Mucosa of stomach (tissue), 1 donor: Measurements from ENCODE around the gene UBTD2.

Source experiments
- H3K27me3 ChIP-seq: one replicate; pipeline ENCODE4 v1.7.0; 2013; ENCODE audit warnings: mild to moderate bottlenecking, low read length; ENCODE audit not compliant: control insufficient read depth, insufficient read depth
- H3K36me3 ChIP-seq: one replicate; pipeline ENCODE4 v1.7.0; 2013; ENCODE audit warnings: low read length; ENCODE audit not compliant: control insufficient read depth, insufficient read depth
- H3K4me1 ChIP-seq: one replicate; pipeline ENCODE4 v1.7.0; 2013; ENCODE audit warnings: mild to moderate bottlenecking, low read length; ENCODE audit not compliant: control insufficient read depth, insufficient read depth
- H3K4me3 ChIP-seq: one replicate; pipeline ENCODE4 v1.7.0; 2013; ENCODE audit warnings: low read length
- H3K9ac ChIP-seq: one replicate; pipeline ENCODE4 v1.7.0; 2013; ENCODE audit warnings: mild to moderate bottlenecking, low read length, moderate library complexity
- H3K9me3 ChIP-seq: one replicate; pipeline ENCODE4 v1.7.0; 2013; ENCODE audit warnings: mild to moderate bottlenecking, low read length, moderate library complexity; ENCODE audit not compliant: control insufficient read depth
- donor health status: Pancreatic carcinoma.

Gene UBTD2

GRCh38 chr5:172266676-172267092, 16.9 kb downstream of the UBTD2 start:
- Histone ChIP-seq H3K9ac (no peak overlapping the region), H3K9me3 (no peaks in the 10 kb centered on the region), H3K36me3 (no peaks in the 10 kb centered on the region), H3K4me3 (no peak overlapping the region), H3K27me3 (no peaks in the 10 kb centered on the region), H3K4me1 (no peaks in the 10 kb centered on the region)

DNA sequence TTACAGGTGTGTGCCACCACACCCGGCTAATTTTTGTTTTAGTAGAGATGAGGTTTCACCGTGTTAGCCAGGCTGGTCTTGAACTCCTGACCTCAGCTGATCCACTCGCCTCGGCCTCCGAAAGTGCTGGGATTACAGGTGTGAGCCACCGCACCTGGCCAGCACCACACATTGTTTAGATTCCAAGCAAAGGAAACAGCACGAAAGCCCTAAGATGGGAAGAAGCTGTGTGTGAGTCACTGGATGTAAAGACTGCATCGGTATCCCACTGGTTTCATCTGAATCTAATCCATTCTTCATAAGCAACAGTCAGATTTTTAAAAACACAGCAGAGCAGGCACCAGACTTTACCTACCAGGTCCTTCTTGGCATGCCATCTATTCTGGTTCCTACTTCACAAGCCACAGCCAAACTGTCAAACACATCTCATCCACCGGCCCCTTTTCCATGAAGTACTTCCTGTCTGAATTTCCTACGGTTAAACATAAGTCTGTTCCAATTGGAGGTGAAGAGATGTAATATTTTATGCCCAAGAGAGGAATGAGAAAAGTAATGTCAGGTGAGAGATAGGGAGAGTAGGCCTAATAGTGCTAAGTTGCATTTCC, 17.4 kb downstream of the UBTD2 start:
- H3K4me1 ChIP-seq: no peaks in the 10 kb centered on the region
- H3K27me3 ChIP-seq: no peaks in the 10 kb centered on the region
- no peak overlapping the region for H3K4me3 ChIP-seq
- H3K9ac ChIP-seq: no peak overlapping the region
- H3K9me3 ChIP-seq: no peaks in the 10 kb centered on the region
- no peaks in the 10 kb centered on the region for H3K36me3 ChIP-seq

DNA sequence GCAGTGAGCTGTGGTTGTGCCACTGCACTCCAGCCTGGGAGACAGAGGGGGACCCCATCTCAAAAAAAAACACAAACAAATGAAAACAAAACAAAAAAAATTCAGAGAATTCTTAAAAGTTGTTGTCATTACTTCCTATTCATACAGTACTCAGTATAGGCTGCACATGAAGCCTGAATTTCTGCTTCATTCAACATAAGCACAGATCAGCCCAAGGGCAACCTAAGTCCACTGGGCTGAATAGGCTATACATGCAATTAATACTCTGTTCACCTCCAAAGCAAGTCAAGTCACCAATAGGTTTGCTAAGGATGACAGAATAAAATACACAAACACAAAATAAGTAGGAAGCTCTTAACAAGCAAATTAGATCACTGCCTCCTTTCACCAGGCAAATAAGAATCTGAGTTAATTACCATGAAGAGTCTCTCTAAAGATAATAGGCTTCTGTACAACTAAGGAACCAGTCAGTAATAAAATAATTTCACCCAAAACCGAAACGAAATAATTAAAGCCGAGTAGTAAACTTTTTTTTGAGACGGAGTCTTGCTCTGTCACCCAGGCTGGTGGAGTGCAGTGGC, 18.7 kb downstream of the UBTD2 start:
- no peaks in the 10 kb centered on the region for H3K4me1 ChIP-seq
- H3K36me3 ChIP-seq: no peaks in the 10 kb centered on the region
- no peak overlapping the region for H3K4me3 ChIP-seq
- H3K27me3 ChIP-seq: no peaks in the 10 kb centered on the region
- no peaks in the 10 kb centered on the region for H3K9me3 ChIP-seq
- no peak overlapping the region for H3K9ac ChIP-seq

GRCh38 chr5:172255444-172255843, 28.1 kb downstream of the UBTD2 start:
- Histone ChIP-seq H3K27me3 (no peaks in the 10 kb centered on the region), H3K9me3 (no peaks in the 10 kb centered on the region), H3K4me3 (no peak overlapping the region), H3K9ac (no peak overlapping the region), H3K4me1 (no peaks in the 10 kb centered on the region), H3K36me3 (no peaks in the 10 kb centered on the region)

DNA sequence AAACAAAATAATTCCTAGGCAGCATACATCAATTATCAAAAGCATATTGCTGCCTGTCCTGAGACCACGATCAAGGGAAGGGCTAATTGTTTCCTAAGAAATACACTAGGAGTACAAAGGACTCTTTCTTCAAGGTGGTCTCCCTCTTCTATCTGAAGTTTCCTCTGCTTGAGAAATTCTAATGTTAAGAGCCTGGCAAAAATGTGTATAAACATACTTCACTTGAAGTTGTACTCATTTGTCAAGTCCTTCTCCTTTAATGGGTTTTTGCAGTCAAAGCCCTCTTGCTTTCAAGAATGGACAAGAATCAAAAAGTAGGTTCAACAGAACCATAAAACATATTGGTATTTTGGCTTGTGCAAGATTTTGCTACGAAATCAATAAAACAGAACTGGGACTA, 31.1 kb downstream of the UBTD2 start:
- H3K27me3 ChIP-seq: no peaks in the 10 kb centered on the region
- H3K9ac ChIP-seq: no peak overlapping the region
- no peaks in the 10 kb centered on the region for H3K36me3 ChIP-seq
- no peaks in the 10 kb centered on the region for H3K4me1 ChIP-seq
- no peaks in the 10 kb centered on the region for H3K9me3 ChIP-seq
- no peak overlapping the region for H3K4me3 ChIP-seq

DNA sequence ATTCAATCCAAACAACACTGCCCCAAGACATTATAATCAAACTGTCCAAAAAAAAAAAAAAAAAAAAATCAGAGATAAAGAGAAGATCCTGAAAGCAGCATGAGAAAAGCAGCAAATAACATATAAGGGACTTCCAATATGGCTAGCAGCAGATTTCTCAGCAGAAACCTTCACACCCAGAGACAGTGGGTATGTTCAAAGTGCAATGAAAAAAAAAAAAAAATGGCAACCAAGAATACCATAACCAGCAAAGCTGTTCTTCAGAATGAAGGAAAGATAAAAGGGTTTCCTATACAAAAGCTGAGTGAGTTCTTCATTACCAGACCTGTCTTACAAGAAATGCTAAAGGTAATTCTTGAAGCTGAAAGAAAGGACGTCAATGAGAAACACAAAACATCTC, 32.1 kb downstream of the UBTD2 start:
- no peaks in the 10 kb centered on the region for H3K36me3 ChIP-seq
- H3K9me3 ChIP-seq: no peaks in the 10 kb centered on the region
- no peak overlapping the region for H3K9ac ChIP-seq
- H3K27me3 ChIP-seq: no peaks in the 10 kb centered on the region
- no peak overlapping the region for H3K4me3 ChIP-seq
- no peaks in the 10 kb centered on the region for H3K4me1 ChIP-seq

DNA sequence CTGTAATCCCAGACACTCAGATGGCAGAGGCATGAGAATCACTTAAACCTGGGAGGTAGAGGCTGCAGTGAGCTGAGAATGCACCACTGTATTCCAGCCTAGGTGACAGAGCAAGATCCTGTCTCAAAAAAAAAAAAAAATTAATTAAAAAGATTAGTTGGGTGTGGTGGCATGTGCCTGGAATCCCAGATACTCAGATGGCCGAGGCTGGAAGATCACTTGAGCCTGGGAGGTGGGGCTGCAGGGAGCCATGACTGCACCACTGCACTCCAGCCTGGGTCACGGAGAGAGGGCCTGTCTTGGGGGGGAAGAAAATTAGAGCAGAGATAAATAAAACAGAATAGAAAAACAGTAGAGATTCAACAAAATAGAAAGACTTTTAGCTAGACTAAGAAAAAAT, 34.9 kb downstream of the UBTD2 start:
- Histone ChIP-seq H3K9ac (no peak overlapping the region), H3K4me3 (no peak overlapping the region), H3K4me1 (no peaks in the 10 kb centered on the region), H3K27me3 (no peaks in the 10 kb centered on the region), H3K9me3 (no peaks in the 10 kb centered on the region), H3K36me3 (no peaks in the 10 kb centered on the region)

GRCh38 chr5:172245703-172246125, 37.9 kb downstream of the UBTD2 start:
- Histone ChIP-seq H3K36me3 (no peaks in the 10 kb centered on the region), H3K9me3 (no peaks in the 10 kb centered on the region), H3K4me1 (no peaks in the 10 kb centered on the region), H3K27me3 (no peaks in the 10 kb centered on the region), H3K4me3 (no peak overlapping the region), H3K9ac (no peak overlapping the region)

DNA sequence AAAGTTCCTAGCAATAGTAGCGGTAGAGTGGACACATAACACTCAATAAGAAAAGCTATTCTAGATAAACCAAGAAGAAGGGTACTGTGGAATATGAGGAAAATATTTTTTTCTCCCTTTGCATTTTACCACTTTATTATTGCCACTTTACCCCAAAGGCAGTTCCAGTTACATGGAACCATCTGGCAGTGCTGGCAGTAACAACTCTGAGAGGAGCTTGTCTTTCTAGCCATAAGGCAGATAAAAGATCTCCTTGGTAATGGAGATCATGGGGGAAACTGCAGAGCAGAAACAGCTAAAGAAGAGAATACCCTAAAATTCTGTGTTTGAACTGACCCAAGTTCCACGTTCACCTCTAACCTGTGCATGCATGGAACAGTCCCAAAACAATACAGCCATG, 38.5 kb downstream of the UBTD2 start:
- H3K4me1 ChIP-seq: no peaks in the 10 kb centered on the region
- H3K9ac ChIP-seq: no peak overlapping the region
- no peaks in the 10 kb centered on the region for H3K36me3 ChIP-seq
- H3K4me3 ChIP-seq: no peak overlapping the region
- no peaks in the 10 kb centered on the region for H3K9me3 ChIP-seq
- no peaks in the 10 kb centered on the region for H3K27me3 ChIP-seq

DNA sequence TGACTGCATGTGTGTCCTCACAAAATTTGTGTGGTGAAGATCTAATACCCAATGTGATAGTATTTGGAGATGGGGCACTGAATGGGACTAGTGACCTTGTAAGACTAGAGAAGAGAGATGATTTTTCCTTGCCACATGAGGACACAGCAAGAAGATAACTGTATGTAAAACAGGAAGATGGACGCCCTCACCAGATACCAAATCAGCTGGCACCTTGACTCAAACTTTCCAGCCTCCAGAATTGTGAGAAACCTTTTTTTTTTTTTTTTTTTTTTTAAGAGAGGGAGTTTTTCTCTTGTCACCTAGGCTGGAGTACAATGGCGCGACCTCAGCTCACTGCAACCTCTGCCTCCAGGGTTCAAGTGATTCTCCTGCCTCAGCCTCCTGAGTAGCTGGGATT, 40.3 kb downstream of the UBTD2 start:
- no peaks in the 10 kb centered on the region for H3K27me3 ChIP-seq
- H3K4me3 ChIP-seq: no peak overlapping the region

DNA sequence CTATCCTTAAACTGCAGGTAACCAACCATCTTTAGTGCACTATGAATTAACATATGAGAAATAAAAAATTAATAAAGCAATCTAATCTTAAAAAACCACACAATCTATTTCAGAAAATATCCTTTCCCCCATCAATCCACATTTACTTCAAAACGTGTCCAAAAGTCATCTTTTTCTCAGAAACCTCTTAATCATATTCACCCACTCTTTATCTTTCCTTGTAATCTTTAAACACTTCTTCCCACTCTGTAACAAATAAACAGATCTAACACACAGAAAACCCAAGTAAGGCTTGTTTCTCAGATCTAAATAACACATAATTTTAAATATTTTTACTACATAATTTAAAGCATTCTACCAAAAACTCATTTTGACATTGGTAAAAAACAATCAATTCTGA, 45.2 kb downstream of the UBTD2 start:
- Histone ChIP-seq H3K9ac (no peak overlapping the region), H3K36me3 (no peaks in the 10 kb centered on the region), H3K27me3 (no peaks in the 10 kb centered on the region), H3K4me3 (no peak overlapping the region), H3K9me3 (no peaks in the 10 kb centered on the region), H3K4me1 (peaks cover 33% of the 10 kb centered on the region)

More for the DNA sequence above, 40.3 kb downstream of the UBTD2 start:
- Histone ChIP-seq H3K4me1 (peaks cover under 1% of the 10 kb centered on the region), H3K36me3 (no peaks in the 10 kb centered on the region), H3K9ac (no peak overlapping the region), H3K9me3 (no peaks in the 10 kb centered on the region)

- Histone ChIP-seq H3K9ac (no peak overlapping the region), H3K36me3 (no peaks in the 10 kb centered on the region), H3K9me3 (no peaks in the 10 kb centered on the region), H3K27me3 (no peaks in the 10 kb centered on the region), H3K4me3 (no peak overlapping the region), H3K4me1 (peaks cover 33% of the 10 kb centered on the region)
Measured at GRCh38 chr5:172235827-172236736, 47.5 kb downstream of the UBTD2 start.
